ENCODE data around the gene CARHSP1. TPM values are rescaled to one million over a fixed set of nuclear protein-coding genes. Genes with fewer than 3 reads are reported as not detected.

CARHSP1 gene
- total RNA-seq, 1 experiment from 2014 or later = 208 TPM

DNA sequence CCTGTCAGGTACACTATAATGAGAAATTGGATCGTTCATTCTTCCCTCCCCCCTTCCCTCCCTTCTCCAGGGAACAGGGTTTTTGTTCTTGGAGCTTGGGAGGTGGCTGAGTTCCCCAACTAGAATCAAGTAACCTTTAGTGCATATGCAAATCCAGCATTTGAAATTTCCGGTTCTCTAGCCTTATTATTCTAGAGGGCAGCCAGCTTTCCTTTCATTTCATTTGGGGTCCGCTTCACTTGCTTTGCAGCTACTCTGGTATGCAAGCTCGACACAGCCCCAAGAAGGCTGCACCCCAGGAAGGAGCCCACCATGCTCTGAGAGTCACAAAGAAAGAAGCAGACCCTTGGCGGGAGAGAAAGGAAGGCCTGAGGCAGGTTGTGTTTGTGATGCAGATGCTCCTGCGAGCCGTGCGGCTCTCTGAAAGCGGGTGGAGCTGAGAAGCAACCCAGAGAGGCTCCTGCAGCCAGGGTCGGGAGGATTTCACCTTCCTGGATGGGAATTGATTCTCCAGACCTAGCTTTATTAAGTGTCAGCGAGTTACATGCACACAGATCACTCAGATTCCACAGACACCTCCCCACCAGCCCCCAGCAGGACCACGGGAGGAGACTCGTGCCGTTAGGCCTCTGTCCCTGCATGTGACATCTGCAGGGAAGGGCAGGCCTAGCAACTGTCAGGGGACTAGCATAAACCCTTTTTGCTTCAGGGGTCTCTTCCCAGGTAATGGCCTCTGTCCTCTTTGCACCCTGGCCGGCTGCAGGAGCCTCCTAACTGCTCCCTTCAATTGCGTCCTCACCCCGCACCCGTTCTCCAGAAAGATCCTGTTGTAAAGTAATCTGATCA lies 36.7 kb downstream of the CARHSP1 start:
- Histone ChIP-seq H3K9me3 (no peaks in the 10 kb centered on the region), H3K36me3 (peaks cover 50% of the 10 kb centered on the region)
- DNase-seq = no peak

GRCh38 chr16:8831450-8831849 lies 37.4 kb downstream of the CARHSP1 start:
- Histone ChIP-seq H3K36me3 (peaks cover 56% of the 10 kb centered on the region), H3K27me3 (no peaks in the 10 kb centered on the region), H3K9me3 (no peaks in the 10 kb centered on the region), H3K4me3 (no peak overlapping the region)
- no peak for DNase-seq

More for the DNA sequence above, 36.7 kb downstream of the CARHSP1 start:
- no peak overlapping the region for H3K4me3 ChIP-seq
- H3K27me3 ChIP-seq = no peaks in the 10 kb centered on the region

- Histone ChIP-seq H3K9me3 (no peaks in the 10 kb centered on the region), H3K27me3 (no peaks in the 10 kb centered on the region), H3K4me3 (no peak overlapping the region), H3K36me3 (peaks cover 82% of the 10 kb centered on the region)
- DNase-seq = no peak
Observed at GRCh38 chr16:8828541-8829165, 40.2 kb downstream of the CARHSP1 start.

- DNase-seq = no peak
- H3K4me3 ChIP-seq = no peak overlapping the region
- H3K9me3 ChIP-seq = no peaks in the 10 kb centered on the region
- peaks cover 90% of the 10 kb centered on the region for H3K36me3 ChIP-seq
- H3K27me3 ChIP-seq = no peaks in the 10 kb centered on the region
Observed at GRCh38 chr16:8826278-8826879, 42.4 kb downstream of the CARHSP1 start.

GRCh38 chr16:8822403-8822802 lies 46.4 kb downstream of the CARHSP1 start:
- no peak for DNase-seq

DNA sequence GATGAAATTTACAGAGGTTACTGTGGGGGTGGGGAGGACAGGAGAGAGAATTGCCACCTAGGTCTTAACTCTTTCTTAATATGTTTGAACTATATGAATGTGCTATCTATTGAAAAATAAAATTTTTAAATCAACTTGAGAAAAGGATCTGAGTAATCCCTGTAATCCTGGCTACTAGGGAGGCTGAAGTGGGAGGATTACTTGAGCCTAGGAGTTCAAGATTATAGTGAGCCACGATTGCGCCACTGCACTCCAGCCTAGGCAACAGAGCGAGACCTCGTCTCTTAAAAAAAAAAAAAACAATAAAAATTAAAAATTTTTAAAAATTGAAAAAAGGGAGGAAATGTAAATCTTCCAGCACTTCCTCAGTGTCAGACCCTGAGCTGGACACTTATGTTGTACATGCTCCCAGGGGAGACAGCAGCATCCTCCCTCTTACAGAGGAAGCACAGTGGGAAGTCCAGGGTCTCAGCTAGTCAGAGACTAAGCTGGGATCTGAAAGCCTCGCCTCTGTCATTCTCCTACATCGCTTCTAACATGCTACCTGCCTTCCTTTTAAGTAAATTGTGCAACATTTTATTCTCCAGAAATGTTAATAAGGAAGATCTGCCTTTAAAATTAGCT lies 49.3 kb downstream of the CARHSP1 start:
- Histone ChIP-seq H3K9me3 (no peaks in the 10 kb centered on the region), H3K27me3 (no peaks in the 10 kb centered on the region), H3K4me3 (no peak overlapping the region), H3K36me3 (peaks cover 94% of the 10 kb centered on the region)
- no peak for DNase-seq

More at GRCh38 chr16:8822403-8822802, 46.4 kb downstream of the CARHSP1 start:
- Histone ChIP-seq H3K36me3 (peaks cover 89% of the 10 kb centered on the region), H3K9me3 (no peaks in the 10 kb centered on the region), H3K4me3 (no peak overlapping the region), H3K27me3 (no peaks in the 10 kb centered on the region)

DNA sequence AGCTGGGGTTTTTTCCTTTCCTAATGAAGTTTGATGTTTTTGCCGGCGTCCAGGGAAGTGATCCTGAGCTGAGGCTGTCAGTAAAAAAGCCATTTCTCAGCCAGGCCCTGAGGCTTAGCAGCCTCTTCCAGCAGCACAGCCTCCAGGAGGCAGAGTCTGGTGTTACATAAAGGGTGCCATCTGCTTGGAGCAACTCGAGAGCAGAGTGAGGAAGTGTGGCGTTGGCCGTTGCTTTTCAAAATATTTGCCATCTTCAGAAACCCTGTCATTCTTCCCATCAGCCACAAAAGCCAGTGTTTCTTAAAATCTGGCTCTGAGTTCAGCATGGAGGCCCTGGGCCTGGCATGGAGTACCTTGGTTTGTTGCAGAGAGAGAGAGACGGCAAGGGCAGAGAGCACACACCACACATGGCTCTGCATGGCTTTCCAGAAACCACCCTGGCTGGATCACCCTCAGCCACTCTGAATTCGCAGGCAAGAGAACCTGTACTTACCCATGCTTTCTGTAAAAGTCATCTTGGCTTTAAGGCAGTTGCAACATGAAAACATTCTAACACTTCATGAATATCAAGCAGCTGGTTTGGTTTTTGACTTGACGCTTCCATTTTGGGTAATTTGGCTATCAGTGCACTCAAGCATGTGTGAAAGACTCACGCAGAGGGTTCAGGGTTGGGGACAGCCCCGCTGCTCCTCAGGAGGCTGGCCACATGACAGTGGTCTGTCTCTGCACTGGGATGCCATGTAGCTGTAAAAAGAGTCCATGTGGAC lies 50.1 kb downstream of the CARHSP1 start:
- Histone ChIP-seq H3K36me3 (peaks cover 93% of the 10 kb centered on the region), H3K27me3 (no peaks in the 10 kb centered on the region), H3K4me3 (no peak overlapping the region), H3K9me3 (no peaks in the 10 kb centered on the region)
- DNase-seq = no peak

- Histone ChIP-seq H3K27me3 (no peaks in the 10 kb centered on the region), H3K9me3 (no peaks in the 10 kb centered on the region), H3K4me3 (no peak overlapping the region), H3K36me3 (peaks cover 92% of the 10 kb centered on the region)
- no peak for DNase-seq
Observed at GRCh38 chr16:8816967-8817655, 51.7 kb downstream of the CARHSP1 start.

- peaks cover 95% of the 10 kb centered on the region for H3K36me3 ChIP-seq
- no peak for DNase-seq
- no peak overlapping the region for H3K4me3 ChIP-seq
- no peaks in the 10 kb centered on the region for H3K27me3 ChIP-seq
- H3K9me3 ChIP-seq = no peaks in the 10 kb centered on the region
Observed at GRCh38 chr16:8814095-8814806, 54.6 kb downstream of the CARHSP1 start.

GRCh38 chr16:8812162-8812843 lies 56.5 kb downstream of the CARHSP1 start:
- Histone ChIP-seq H3K9me3 (no peaks in the 10 kb centered on the region), H3K36me3 (peaks cover 98% of the 10 kb centered on the region), H3K27me3 (no peaks in the 10 kb centered on the region), H3K4me3 (no peak overlapping the region)
- no peak for DNase-seq

GRCh38 chr16:8808613-8809353 lies 60.0 kb downstream of the CARHSP1 start:
- Histone ChIP-seq H3K36me3 (peaks cover 96% of the 10 kb centered on the region), H3K27me3 (no peaks in the 10 kb centered on the region), H3K4me3 (no peak overlapping the region), H3K9me3 (no peaks in the 10 kb centered on the region)
- DNase-seq = no peak

DNA sequence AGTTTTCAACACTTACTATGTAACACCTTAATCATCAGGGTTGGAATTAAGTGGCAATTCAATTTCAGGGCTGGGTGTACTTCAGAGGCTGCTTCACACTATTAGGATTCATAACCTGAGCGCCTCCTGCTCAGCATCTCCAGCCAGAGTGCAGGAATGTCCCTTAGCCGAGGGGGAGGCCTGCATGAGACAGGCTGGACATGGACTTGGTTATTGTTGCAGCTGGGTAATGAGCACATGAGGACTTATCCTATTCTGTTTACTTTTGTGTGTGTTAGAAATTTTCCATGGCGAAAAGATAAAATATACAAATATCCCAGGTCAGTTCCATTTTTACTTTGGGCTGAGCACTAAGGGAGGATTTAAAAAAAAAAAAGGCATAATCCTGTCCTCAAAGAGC lies 60.8 kb downstream of the CARHSP1 start:
- Histone ChIP-seq H3K9me3 (no peaks in the 10 kb centered on the region), H3K4me3 (no peak overlapping the region), H3K36me3 (peaks cover 98% of the 10 kb centered on the region), H3K27me3 (no peaks in the 10 kb centered on the region)
- no peak for DNase-seq

- H3K36me3 ChIP-seq = peaks cover 98% of the 10 kb centered on the region
- H3K4me3 ChIP-seq = no peak overlapping the region
- no peaks in the 10 kb centered on the region for H3K27me3 ChIP-seq
- DNase-seq = no peak
- H3K9me3 ChIP-seq = no peaks in the 10 kb centered on the region
Observed at GRCh38 chr16:8807189-8807588, 61.6 kb downstream of the CARHSP1 start.

DNA sequence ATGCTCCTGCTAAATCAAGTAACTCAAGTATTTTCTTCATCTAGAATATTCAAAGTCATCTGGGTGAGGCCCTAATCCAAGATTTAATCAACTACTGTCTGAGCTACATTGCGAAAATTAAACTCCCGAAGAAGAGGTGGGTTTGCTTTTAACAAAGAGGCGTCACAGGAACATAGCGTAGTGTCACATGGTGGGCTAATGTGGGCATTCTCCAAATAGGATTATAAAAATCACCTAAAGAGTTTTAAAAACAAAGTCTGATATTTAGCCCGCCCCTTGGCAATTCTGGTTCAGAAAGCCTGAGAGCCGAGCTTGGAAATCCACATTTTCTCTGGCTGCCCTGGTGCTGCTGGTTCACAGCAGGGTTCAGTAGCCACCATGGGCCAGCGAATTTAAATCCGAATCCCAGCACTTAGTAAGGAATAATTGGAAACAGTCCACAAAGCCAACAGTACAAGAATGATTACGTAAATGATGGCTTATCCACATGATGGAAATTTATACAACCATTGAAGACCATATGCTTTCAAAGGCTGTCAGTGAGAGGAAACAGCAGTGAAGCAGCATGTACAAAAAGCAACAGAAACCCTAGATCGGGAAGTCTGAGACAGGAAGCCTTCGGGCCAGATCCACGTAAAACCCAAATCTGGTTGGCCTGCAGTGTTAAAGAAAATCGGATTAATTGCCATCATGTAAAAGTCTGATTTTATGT lies 62.4 kb downstream of the CARHSP1 start:
- Histone ChIP-seq H3K27me3 (no peaks in the 10 kb centered on the region), H3K4me3 (no peak overlapping the region), H3K36me3 (peaks cover 98% of the 10 kb centered on the region), H3K9me3 (no peaks in the 10 kb centered on the region)
- DNase-seq = no peak

Measured in MG63 (cell line).